Measurements from ENCODE around the gene ZSWIM6. TPM values are rescaled to one million over a fixed set of nuclear protein-coding genes. Genes with fewer than 3 reads are reported as not detected.

Gene ZSWIM6
- total and polyA plus RNA-seq, 2 of the 4 experiments (the other 2 are of a cell fraction): 10.8 to 14.1 TPM

DNA sequence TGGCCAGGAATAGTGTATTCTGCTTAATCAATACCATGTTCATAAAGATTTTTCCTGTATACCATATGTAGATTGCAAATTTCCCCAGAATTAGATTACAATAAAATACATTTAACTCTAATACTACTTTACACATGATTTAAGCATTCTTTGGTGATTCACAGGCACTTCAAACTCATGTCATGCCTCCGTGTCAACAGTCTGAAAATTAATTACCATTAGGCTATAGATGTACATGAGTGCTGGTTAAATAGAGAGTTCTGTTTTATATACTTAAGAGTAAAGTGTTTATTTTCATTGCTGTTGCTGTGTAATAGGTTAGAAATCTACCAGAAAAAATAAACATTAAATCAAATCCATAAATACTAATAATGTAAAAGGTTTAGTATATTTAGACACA is 159.8 kb downstream of the ZSWIM6 start:
- no peak overlapping the region for H2AK9ac ChIP-seq (replicated peaks; ENCODE audit: low read depth, low read length, poor library complexity)

More for the DNA sequence above, 159.8 kb downstream of the ZSWIM6 start:
- Histone ChIP-seq H3K9ac (ENCODE audit: low read depth, low read length) (no peak overlapping the region), H3K27me3 (ENCODE audit: control insufficient read depth, insufficient read depth, low read length) (no peaks in the 10 kb centered on the region), H4K20me1 (ENCODE audit: insufficient read depth, low read length) (peaks cover 36% of the 10 kb centered on the region; the same call in 1 of the 2 replicates), H3K23ac (ENCODE audit: low read depth, low read length) (no peak overlapping the region), H2BK20ac (ENCODE audit: low read depth, low read length) (no peak overlapping the region), H3K4me2 (ENCODE audit: low read depth, low read length) (no peak overlapping the region), H4K91ac (ENCODE audit: insufficient read depth, low read depth, low read length) (no peak overlapping the region), H3K9me1 (ENCODE audit: insufficient read depth, low read length) (peaks cover 2% of the 10 kb centered on the region; the same call in 1 of the 2 replicates), H2AK5ac (ENCODE audit: low read depth, low read length) (no peak overlapping the region), H3K56ac (ENCODE audit: extremely low read depth, insufficient read depth, low read length) (no peak overlapping the region), H3K14ac (replicated peaks; ENCODE audit: low read depth, low read length) (no peak overlapping the region), H3K4me1 (ENCODE audit: control insufficient read depth, insufficient read depth, low read length) (no peaks in the 10 kb centered on the region), H4K8ac (ENCODE audit: low read depth in 2 of 2, low read length in 2 of 2) (no peak overlapping the region), H2AFZ (replicated peaks; ENCODE audit: low read length, poor library complexity) (no peak overlapping the region), H3K36me3 (ENCODE audit: control insufficient read depth, insufficient read depth, low read length) (peaks cover 7% of the 10 kb centered on the region), H3K9me3 (ENCODE audit: control insufficient read depth, insufficient read depth, low read length) (no peaks in the 10 kb centered on the region), H2BK120ac (ENCODE audit: low read depth, low read length) (no peak overlapping the region), H3K18ac (ENCODE audit: low read depth, low read length) (no peak overlapping the region), H3K4me3 (ENCODE audit: insufficient read depth, low read depth, low read length) (no peak overlapping the region), H4K5ac (ENCODE audit: low read depth, low read length) (no peak overlapping the region), H3K4ac (ENCODE audit: low read depth, low read length) (no peak overlapping the region), H2BK15ac (ENCODE audit: low read depth, low read length) (no peak overlapping the region), H3K79me1 (ENCODE audit: low read depth in 1 of 2, low read length in 2 of 2) (peaks cover 19 to 59% of the 10 kb centered on the region in 2 experiments), H2BK5ac (ENCODE audit: low read depth, low read length, poor library complexity, severe bottlenecking) (no peak overlapping the region), H3K27ac (ENCODE audit: insufficient read depth, low read length) (no peak overlapping the region)
- dilution Hi-C loops (cut with HindIII; ENCODE audit: low sequenced_read_pairs, unreplicated experiment) (no loop called here), intact Hi-C loops (cut with micrococcal nuclease) (no loop called here), in situ Hi-C loops (cut with MboI; ENCODE audit: low sequenced_read_pairs) (no loop called here)
- no CpG with 5 or more reads among the region's 1 CpG for WGBS, 2 experiments (ENCODE audit: extremely low coverage in 2 of 2, insufficient read length in 1 of 2)
- ChIA-PET CTCF (no interaction called here), POLR2A (ENCODE audit: unreplicated experiment) (no interaction called here)
- BruUV-seq (replicated peaks): no TSS peak
- TF ChIP-seq, protein P1, sequence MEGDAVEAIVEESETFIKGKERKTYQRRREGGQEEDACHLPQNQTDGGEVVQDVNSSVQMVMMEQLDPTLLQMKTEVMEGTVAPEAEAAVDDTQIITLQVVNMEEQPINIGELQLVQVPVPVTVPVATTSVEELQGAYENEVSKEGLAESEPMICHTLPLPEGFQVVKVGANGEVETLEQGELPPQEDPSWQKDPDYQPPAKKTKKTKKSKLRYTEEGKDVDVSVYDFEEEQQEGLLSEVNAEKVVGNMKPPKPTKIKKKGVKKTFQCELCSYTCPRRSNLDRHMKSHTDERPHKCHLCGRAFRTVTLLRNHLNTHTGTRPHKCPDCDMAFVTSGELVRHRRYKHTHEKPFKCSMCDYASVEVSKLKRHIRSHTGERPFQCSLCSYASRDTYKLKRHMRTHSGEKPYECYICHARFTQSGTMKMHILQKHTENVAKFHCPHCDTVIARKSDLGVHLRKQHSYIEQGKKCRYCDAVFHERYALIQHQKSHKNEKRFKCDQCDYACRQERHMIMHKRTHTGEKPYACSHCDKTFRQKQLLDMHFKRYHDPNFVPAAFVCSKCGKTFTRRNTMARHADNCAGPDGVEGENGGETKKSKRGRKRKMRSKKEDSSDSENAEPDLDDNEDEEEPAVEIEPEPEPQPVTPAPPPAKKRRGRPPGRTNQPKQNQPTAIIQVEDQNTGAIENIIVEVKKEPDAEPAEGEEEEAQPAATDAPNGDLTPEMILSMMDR (conservative IDR thresholded peaks at IDR 0.05; ENCODE audit: low read depth, low read length): no peak
- TF ChIP-seq, protein P2, sequence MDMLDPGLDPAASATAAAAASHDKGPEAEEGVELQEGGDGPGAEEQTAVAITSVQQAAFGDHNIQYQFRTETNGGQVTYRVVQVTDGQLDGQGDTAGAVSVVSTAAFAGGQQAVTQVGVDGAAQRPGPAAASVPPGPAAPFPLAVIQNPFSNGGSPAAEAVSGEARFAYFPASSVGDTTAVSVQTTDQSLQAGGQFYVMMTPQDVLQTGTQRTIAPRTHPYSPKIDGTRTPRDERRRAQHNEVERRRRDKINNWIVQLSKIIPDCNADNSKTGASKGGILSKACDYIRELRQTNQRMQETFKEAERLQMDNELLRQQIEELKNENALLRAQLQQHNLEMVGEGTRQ (IDR thresholded peaks at IDR 0.05; ENCODE audit: low read depth, low read length): no peak
- TF ChIP-seq NFE2L2 (IDR thresholded peaks at IDR 0.05; ENCODE audit: low read depth, low read length): no peak
- TF ChIP-seq MAZ (IDR thresholded peaks at IDR 0.05; ENCODE audit: borderline replicate concordance, low read depth, low read length): no peak
- TF ChIP-seq, protein P3, sequence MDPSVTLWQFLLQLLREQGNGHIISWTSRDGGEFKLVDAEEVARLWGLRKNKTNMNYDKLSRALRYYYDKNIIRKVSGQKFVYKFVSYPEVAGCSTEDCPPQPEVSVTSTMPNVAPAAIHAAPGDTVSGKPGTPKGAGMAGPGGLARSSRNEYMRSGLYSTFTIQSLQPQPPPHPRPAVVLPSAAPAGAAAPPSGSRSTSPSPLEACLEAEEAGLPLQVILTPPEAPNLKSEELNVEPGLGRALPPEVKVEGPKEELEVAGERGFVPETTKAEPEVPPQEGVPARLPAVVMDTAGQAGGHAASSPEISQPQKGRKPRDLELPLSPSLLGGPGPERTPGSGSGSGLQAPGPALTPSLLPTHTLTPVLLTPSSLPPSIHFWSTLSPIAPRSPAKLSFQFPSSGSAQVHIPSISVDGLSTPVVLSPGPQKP (IDR thresholded peaks at IDR 0.05; ENCODE audit: borderline replicate concordance, low read depth, low read length): no peak
- no peak for TF ChIP-seq RCOR1 (IDR thresholded peaks at IDR 0.05; ENCODE audit: insufficient replicate concordance, low read length)
- no peak for TF ChIP-seq CHD1 (IDR thresholded peaks at IDR 0.05; ENCODE audit: low read depth, low read length)
- TF ChIP-seq BHLHE40 (IDR thresholded peaks at IDR 0.05; ENCODE audit: low read depth, low read length): no peak
- no peak for TF ChIP-seq MXI1 (IDR thresholded peaks at IDR 0.05; ENCODE audit: borderline replicate concordance, low read depth, low read length)
- TF ChIP-seq SMC3 (IDR thresholded peaks at IDR 0.05; ENCODE audit: low read depth, low read length): no peak
- no peak for TF ChIP-seq RAD21 (IDR thresholded peaks at IDR 0.05; ENCODE audit: low read length)
- TF ChIP-seq RFX5 (IDR thresholded peaks at IDR 0.05; ENCODE audit: low read depth, low read length): no peak
- TF ChIP-seq MAFK (IDR thresholded peaks at IDR 0.05; ENCODE audit: low read depth, low read length): no peak
- TF ChIP-seq CEBPB (IDR thresholded peaks at IDR 0.05; ENCODE audit: low read depth, low read length): no peak
- TF ChIP-seq FOS (IDR thresholded peaks at IDR 0.05; ENCODE audit: low read depth, low read length): no peak
- no peak for TF ChIP-seq POLR2A (IDR thresholded peaks at IDR 0.05; ENCODE audit: low read depth, low read length)
- DNase-seq: peak; percentile 44
- ATAC-seq (ENCODE audit: low read depth): no peak
